ENCODE results near the gene SLCO1A2. TPM values are rescaled to one million over a fixed set of nuclear protein-coding genes. Genes with fewer than 3 reads are reported as not detected.
"Not testable (repeated sequence)": the region's sequence is repeated elsewhere in the genome, so short reads cannot be mapped to it uniquely, and the experiment has no call there.

SLCO1A2 gene, protein sequence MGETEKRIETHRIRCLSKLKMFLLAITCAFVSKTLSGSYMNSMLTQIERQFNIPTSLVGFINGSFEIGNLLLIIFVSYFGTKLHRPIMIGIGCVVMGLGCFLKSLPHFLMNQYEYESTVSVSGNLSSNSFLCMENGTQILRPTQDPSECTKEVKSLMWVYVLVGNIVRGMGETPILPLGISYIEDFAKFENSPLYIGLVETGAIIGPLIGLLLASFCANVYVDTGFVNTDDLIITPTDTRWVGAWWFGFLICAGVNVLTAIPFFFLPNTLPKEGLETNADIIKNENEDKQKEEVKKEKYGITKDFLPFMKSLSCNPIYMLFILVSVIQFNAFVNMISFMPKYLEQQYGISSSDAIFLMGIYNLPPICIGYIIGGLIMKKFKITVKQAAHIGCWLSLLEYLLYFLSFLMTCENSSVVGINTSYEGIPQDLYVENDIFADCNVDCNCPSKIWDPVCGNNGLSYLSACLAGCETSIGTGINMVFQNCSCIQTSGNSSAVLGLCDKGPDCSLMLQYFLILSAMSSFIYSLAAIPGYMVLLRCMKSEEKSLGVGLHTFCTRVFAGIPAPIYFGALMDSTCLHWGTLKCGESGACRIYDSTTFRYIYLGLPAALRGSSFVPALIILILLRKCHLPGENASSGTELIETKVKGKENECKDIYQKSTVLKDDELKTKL
- total RNA-seq (0.33 TPM), polyA plus RNA-seq (0.07 TPM)
- long read RNA-seq, donor 1, result 0 reads
- long read RNA-seq, donor 2, result 0 reads
- long read RNA-seq, donor 3, result 0 reads
- long read RNA-seq, donor 4, result 0 reads
- long read RNA-seq, donor 5, result 0 reads
- long read RNA-seq, donor 6, result 0 reads
- long read RNA-seq, donor 7, result 0 reads
- long read RNA-seq, donor 8, result 0 reads
- long read RNA-seq, donor 9, result 0 reads
- long read RNA-seq, donor 10, result 0 reads

DNA sequence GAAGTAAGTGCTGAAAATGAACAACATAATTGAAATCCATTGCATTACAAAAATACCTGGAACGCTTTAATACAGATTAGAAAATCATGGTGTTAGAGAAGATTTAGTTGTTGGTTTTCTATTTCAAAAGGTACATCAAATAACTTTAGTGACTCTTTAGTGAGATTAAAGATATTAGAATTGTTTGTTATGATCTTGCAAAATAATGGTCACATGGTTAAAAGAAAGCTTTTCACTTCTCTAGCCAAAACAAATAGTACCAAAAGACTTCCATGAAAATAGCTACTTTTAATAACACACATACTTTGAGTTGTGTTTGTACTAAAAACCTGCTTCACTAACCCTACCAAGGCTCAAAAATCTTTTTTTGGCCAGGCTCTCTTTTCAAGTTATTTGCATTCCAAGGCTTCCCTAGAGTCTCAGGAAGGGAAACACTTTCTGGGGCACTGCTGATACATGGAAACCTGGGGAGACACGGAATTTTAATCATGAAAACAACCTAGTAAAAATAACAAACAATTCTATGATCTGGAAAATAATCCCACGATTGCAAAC lies at the start of gene SLCO1A2:
Gene SLCO1A2, minus strand, starts transcription at position 147 of the 555 bp plus-strand sequence. CDS start 270 bp downstream, outside the sequence.
- WGBS, result 86% methylated on average over 3 of the region's 3 CpGs
- H3K9me3 ChIP-seq (ENCODE audit: control insufficient read depth in 2 of 2, insufficient read depth in 1 of 2, low read length in 1 of 2), result peaks cover 0 to 3% of the 10 kb centered on the region in 2 donors
- no peaks in the 10 kb centered on the region for H3K36me3 ChIP-seq (ENCODE audit: control insufficient read depth in 2 of 2, insufficient read depth in 2 of 2, low read length in 1 of 2)
- no peak for DNase-seq (ENCODE audit: low read depth in 6 of 9, low spot score in 9 of 9)
- no peaks in the 10 kb centered on the region for H3K27me3 ChIP-seq (ENCODE audit: control insufficient read depth in 2 of 2, insufficient read depth in 1 of 2, low read length in 1 of 2)
- H3K4me3 ChIP-seq (ENCODE audit: low read length in 2 of 2), result no peak within 1 kb of the TSS
- H3K4me1 ChIP-seq (ENCODE audit: control insufficient read depth in 2 of 2, insufficient read depth in 2 of 2, low read length in 2 of 2), result no peaks in the 10 kb centered on the region
- no peak within 1 kb of the TSS for H3K27ac ChIP-seq (ENCODE audit: low read depth in 1 of 2, low read length in 1 of 2)

DNA sequence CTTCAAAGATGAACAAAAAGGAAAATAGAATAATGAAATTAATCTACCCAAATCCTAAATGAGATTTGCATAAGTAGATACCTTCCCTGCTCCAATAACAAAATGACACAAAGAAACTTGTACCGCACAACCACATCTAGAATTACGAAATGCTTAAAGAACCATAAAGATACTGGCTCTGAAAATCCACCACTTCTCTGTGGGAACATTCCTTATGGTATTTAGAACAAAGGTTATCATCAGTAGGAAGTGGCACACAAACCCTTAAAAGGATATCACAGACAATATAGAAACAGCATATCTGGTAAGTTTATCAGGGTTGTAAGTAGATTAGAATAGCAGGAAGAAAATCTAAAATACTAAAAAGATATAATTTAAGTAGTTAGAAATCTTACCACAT lies 49.5 kb upstream of the SLCO1A2 start:
- no peak overlapping the region for H3K27ac ChIP-seq (ENCODE audit: low read depth in 1 of 2, low read length in 1 of 2)
- DNase-seq (ENCODE audit: low read depth in 6 of 9, low spot score in 9 of 9), result no peak
- H3K9me3 ChIP-seq (ENCODE audit: control insufficient read depth in 2 of 2, insufficient read depth in 1 of 2, low read length in 1 of 2), result no peaks in the 10 kb centered on the region
- no peaks in the 10 kb centered on the region for H3K36me3 ChIP-seq (ENCODE audit: control insufficient read depth in 2 of 2, insufficient read depth in 2 of 2, low read length in 1 of 2)
- H3K4me1 ChIP-seq (ENCODE audit: control insufficient read depth in 2 of 2, insufficient read depth in 2 of 2, low read length in 2 of 2), result no peaks in the 10 kb centered on the region
- 64% methylated on average over 2 of the region's 2 CpGs for WGBS
- H3K4me3 ChIP-seq (ENCODE audit: low read length in 2 of 2), result no peak overlapping the region
- no peaks in the 10 kb centered on the region for H3K27me3 ChIP-seq (ENCODE audit: control insufficient read depth in 2 of 2, insufficient read depth in 1 of 2, low read length in 1 of 2)

DNA sequence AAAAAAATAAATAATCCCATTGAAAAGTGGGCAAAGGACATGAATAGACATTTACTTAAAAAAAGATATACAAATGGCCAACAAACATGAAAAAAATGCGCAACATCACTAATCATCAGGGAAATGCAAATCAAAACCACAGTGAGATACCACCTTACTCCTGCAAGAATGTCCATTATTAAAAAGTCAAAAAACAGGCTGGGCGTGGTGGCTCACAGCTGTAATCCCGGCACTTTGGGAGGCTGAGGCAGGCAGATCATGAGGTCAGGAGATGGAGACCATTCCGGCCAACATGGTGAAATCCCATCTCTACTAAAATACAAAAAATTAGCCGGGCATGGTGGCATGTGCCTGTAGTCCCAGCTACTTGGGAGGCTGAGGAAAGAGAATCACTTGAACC lies 46.6 kb upstream of the SLCO1A2 start:
- not testable (repeated sequence) for DNase-seq (ENCODE audit: low read depth in 6 of 9, low spot score in 9 of 9)
- 94% methylated on average over 5 of the region's 5 CpGs for WGBS

DNA sequence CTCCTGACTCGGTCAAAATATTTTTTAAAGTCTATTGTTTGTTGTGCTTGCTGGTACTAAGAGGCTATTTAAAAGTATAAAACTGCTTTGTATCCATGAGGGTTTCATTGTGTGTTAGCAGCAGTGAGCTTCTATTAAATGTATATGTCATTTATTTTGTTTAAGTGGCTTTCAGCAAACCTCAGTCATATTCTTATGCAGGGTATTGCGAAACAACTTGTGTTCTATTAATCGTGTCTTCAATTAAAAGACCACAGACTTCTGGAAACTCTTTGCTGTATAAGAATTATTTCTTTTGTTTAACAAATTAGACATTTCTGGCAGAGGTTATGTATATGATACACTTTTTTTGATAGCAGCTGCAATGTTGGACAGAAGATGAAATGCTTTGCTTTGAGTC lies 44.5 kb upstream of the SLCO1A2 start:
- Histone ChIP-seq H3K4me3 (ENCODE audit: low read length in 2 of 2) (no peak overlapping the region), H3K36me3 (ENCODE audit: control insufficient read depth in 2 of 2, insufficient read depth in 2 of 2, low read length in 1 of 2) (no peaks in the 10 kb centered on the region), H3K27ac (ENCODE audit: low read depth in 1 of 2, low read length in 1 of 2) (no peak overlapping the region), H3K4me1 (ENCODE audit: control insufficient read depth in 2 of 2, insufficient read depth in 2 of 2, low read length in 2 of 2) (no peaks in the 10 kb centered on the region), H3K9me3 (ENCODE audit: control insufficient read depth in 2 of 2, insufficient read depth in 1 of 2, low read length in 1 of 2) (no peaks in the 10 kb centered on the region), H3K27me3 (ENCODE audit: control insufficient read depth in 2 of 2, insufficient read depth in 1 of 2, low read length in 1 of 2) (no peaks in the 10 kb centered on the region)
- WGBS, result 93% methylated on average over 3 of the region's 3 CpGs
- no peak for DNase-seq (ENCODE audit: low read depth in 6 of 9, low spot score in 9 of 9)

More for the DNA sequence above, 46.6 kb upstream of the SLCO1A2 start:
- H3K27ac ChIP-seq (ENCODE audit: low read depth in 1 of 2, low read length in 1 of 2); H3K27me3 ChIP-seq (ENCODE audit: control insufficient read depth in 2 of 2, insufficient read depth in 1 of 2, low read length in 1 of 2); H3K9me3 ChIP-seq (ENCODE audit: control insufficient read depth in 2 of 2, insufficient read depth in 1 of 2, low read length in 1 of 2); H3K36me3 ChIP-seq (ENCODE audit: control insufficient read depth in 2 of 2, insufficient read depth in 2 of 2, low read length in 1 of 2); H3K4me1 ChIP-seq (ENCODE audit: control insufficient read depth in 2 of 2, insufficient read depth in 2 of 2, low read length in 2 of 2); H3K4me3 ChIP-seq (ENCODE audit: low read length in 2 of 2): not testable (repeated sequence)

DNA sequence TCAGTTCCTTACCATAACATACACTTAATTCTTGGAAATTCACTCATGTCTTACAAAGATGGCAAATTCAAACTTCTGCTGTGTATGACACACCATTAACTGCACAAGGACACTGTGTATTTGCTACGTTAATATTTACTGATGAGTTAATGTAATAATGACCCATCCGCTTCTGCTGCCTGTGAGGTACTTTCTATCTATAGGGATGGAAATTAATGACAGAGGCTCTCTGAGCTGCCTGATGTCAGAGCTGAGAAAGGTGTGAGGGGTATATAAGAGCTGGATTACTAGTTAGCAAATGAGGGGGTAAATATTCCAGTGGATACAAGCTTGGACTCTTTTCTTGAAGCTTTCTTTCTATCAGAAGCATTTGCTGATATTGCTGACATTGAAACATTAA lies 37.9 kb upstream of the SLCO1A2 start, which contains the start of gene IAPP:
Gene IAPP, plus strand, starts transcription at position 301 of the 400 bp plus-strand sequence. CDS start 450 bp downstream, outside the sequence.
- no peaks in the 10 kb centered on the region for H3K4me1 ChIP-seq (ENCODE audit: control insufficient read depth in 2 of 2, insufficient read depth in 2 of 2, low read length in 2 of 2)
- H3K36me3 ChIP-seq (ENCODE audit: control insufficient read depth in 2 of 2, insufficient read depth in 2 of 2, low read length in 1 of 2), result no peaks in the 10 kb centered on the region
- H3K27ac ChIP-seq (ENCODE audit: low read depth in 1 of 2, low read length in 1 of 2), result no peak within 1 kb of the TSS
- WGBS, result 96% methylated on average over 2 of the region's 2 CpGs
- no peaks in the 10 kb centered on the region for H3K9me3 ChIP-seq (ENCODE audit: control insufficient read depth in 2 of 2, insufficient read depth in 1 of 2, low read length in 1 of 2)
- H3K27me3 ChIP-seq (ENCODE audit: control insufficient read depth in 2 of 2, insufficient read depth in 1 of 2, low read length in 1 of 2), result no peaks in the 10 kb centered on the region
- H3K4me3 ChIP-seq (ENCODE audit: low read length in 2 of 2), result no peak within 1 kb of the TSS
- no peak for DNase-seq (ENCODE audit: low read depth in 6 of 9, low spot score in 9 of 9)

DNA sequence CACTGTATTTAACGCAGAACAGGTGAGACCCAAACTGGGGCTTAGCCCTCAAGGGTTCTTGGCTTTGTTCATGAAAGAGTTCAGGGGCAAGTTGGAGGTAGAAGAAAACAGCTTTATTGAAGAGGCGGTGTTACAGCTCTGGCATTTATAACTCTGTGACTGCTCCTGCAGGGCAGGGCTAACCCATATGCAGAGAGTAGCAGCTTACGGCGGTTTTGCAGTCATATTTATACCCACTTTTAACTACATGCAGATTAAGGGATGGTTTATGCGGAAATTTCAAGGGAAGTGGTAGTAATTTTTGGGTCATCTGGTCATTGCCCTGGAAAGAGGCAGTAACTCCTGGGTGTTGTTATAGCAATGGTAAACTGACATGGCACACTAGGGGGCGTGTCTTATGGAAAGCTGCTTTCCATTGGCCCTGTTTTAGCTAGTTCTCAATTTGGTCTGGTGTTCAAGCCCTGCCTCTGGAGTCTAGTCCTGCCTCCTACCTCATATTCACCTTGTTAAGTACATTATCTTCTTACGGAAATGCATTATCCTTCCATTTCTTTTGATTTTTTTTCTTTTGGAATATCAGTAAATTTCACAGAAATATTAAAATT lies 36.2 kb upstream of the SLCO1A2 start:
- no peak overlapping the region for H3K27ac ChIP-seq (ENCODE audit: low read depth in 1 of 2, low read length in 1 of 2)
- WGBS, result 94% methylated on average over 7 of the region's 7 CpGs
- no peaks in the 10 kb centered on the region for H3K9me3 ChIP-seq (ENCODE audit: control insufficient read depth in 2 of 2, insufficient read depth in 1 of 2, low read length in 1 of 2)
- DNase-seq (ENCODE audit: low read depth in 6 of 9, low spot score in 9 of 9), result no peak
- no peaks in the 10 kb centered on the region for H3K36me3 ChIP-seq (ENCODE audit: control insufficient read depth in 2 of 2, insufficient read depth in 2 of 2, low read length in 1 of 2)
- no peaks in the 10 kb centered on the region for H3K27me3 ChIP-seq (ENCODE audit: control insufficient read depth in 2 of 2, insufficient read depth in 1 of 2, low read length in 1 of 2)
- no peaks in the 10 kb centered on the region for H3K4me1 ChIP-seq (ENCODE audit: control insufficient read depth in 2 of 2, insufficient read depth in 2 of 2, low read length in 2 of 2)
- H3K4me3 ChIP-seq (ENCODE audit: low read length in 2 of 2), result no peak overlapping the region

DNA sequence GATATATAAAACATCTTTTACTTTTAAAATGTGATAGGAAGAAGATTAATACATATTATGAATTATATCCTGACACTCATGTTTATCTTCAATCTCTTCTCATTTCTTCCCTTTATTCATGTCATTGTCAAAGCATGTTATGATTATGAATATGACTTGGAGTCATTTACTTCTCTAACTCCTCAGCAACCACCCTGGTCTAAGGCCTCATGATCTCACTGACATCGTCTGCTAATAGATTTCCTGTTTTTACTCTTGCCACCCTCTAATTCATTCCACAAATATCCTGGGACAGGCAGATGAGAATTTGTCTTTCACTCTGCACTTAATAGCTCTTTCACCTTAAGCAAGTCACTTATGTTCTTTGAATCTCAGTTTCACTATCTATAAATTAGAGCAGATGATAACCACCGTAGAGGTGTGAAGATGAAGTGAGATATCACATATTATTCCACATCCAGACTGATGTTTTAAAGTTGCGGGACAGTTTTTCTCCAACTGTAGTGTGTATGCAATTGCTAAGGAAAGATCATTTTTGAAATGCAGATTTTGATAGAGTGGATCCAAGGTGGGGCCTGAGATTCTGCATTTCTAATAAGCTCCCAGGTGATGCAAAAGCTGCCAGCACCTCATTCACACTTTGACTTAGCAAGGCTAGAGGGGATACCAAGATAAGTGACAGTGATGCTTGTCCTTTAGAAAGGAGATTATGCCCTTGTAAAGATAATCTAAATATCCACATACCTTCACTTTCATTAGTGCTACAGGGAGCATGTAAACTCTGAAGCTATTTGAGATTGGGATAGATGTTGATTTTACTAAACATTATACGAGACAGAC lies 34.6 kb upstream of the SLCO1A2 start:
- Histone ChIP-seq H3K27me3 (ENCODE audit: control insufficient read depth in 2 of 2, insufficient read depth in 1 of 2, low read length in 1 of 2) (no peaks in the 10 kb centered on the region), H3K36me3 (ENCODE audit: control insufficient read depth in 2 of 2, insufficient read depth in 2 of 2, low read length in 1 of 2) (no peaks in the 10 kb centered on the region), H3K4me3 (ENCODE audit: low read length in 2 of 2) (no peak overlapping the region), H3K4me1 (ENCODE audit: control insufficient read depth in 2 of 2, insufficient read depth in 2 of 2, low read length in 2 of 2) (no peaks in the 10 kb centered on the region), H3K9me3 (ENCODE audit: control insufficient read depth in 2 of 2, insufficient read depth in 1 of 2, low read length in 1 of 2) (no peaks in the 10 kb centered on the region), H3K27ac (ENCODE audit: low read depth in 1 of 2, low read length in 1 of 2) (no peak overlapping the region)
- no peak for DNase-seq (ENCODE audit: low read depth in 6 of 9, low spot score in 9 of 9)
- WGBS, result 69% methylated on average over 4 of the region's 4 CpGs

DNA sequence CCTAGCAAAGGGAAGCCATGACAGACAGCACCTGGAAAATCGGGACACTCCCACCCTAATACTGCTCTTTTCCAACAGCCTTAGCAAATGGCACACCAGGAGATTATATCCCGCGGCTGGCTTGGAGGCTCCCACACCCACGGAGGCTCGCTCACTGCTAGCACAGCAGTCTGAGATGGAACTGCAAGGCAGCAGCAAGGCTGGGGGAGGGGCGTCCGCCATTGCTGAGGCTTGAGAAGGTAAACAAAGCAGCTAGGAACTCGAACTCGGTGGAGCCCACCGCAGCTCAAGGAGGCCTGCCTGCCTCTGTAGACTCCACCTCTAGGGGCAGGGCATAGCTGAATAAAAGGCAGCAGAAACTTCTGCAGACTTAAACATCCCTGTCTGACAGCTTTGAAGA lies 25.9 kb upstream of the SLCO1A2 start:
- not testable (repeated sequence) for H3K27me3 ChIP-seq (ENCODE audit: control insufficient read depth in 2 of 2, insufficient read depth in 1 of 2, low read length in 1 of 2); H3K36me3 ChIP-seq (ENCODE audit: control insufficient read depth in 2 of 2, insufficient read depth in 2 of 2, low read length in 1 of 2); DNase-seq (ENCODE audit: low read depth in 6 of 9, low spot score in 9 of 9); H3K4me1 ChIP-seq (ENCODE audit: control insufficient read depth in 2 of 2, insufficient read depth in 2 of 2, low read length in 2 of 2); H3K27ac ChIP-seq (ENCODE audit: low read depth in 1 of 2, low read length in 1 of 2); H3K4me3 ChIP-seq (ENCODE audit: low read length in 2 of 2); H3K9me3 ChIP-seq (ENCODE audit: control insufficient read depth in 2 of 2, insufficient read depth in 1 of 2, low read length in 1 of 2)
- 87% methylated on average over 10 of the region's 10 CpGs for WGBS
